Activated T-helper 2 cell treated with anti-CD3 and anti-CD28 coated beads, Interferon-gamma antibody, Interleukin-2, Interleukin-4, amounts not matched to agents 10 μg/mL and 5 μg/mL and 100 μg/mL, durations not matched to agents 14 hours and 24 hours and 36 hours (primary cell): Measurements from ENCODE around the gene CACNG3. TPM values are rescaled to one million over a fixed set of nuclear protein-coding genes. Genes with fewer than 3 reads are reported as not detected.
"Not testable (repeated sequence)": the region's sequence is repeated elsewhere in the genome, so short reads cannot be mapped to it uniquely, and the experiment has no call there.

Experiments
- DNase-seq: peaks from one replicate; pipeline ENCODE4 v3.0.0; 2021; ENCODE audit warnings: low spot score
- H3K27ac Mint-ChIP-seq: one replicate; pipeline ENCODE4 v1.8.0; 2021; ENCODE audit warnings: mixed read lengths
- H3K27me3 Mint-ChIP-seq: one replicate; pipeline ENCODE4 v1.8.0; 2021; ENCODE audit warnings: low read depth, mixed read lengths
- H3K36me3 Mint-ChIP-seq: one replicate; pipeline ENCODE4 v1.8.0; 2021; ENCODE audit warnings: low read depth, mixed read lengths
- H3K4me1 Mint-ChIP-seq: one replicate; pipeline ENCODE4 v1.8.0; 2021; ENCODE audit warnings: low read depth, mixed read lengths
- H3K4me3 Mint-ChIP-seq: one replicate; pipeline ENCODE4 v1.8.0; 2021; ENCODE audit warnings: low read depth, mild to moderate bottlenecking, moderate library complexity, mixed read lengths
- H3K9me3 Mint-ChIP-seq: one replicate; pipeline ENCODE4 v1.8.0; 2021; ENCODE audit warnings: mixed read lengths
- intact Hi-C: fragments of 100-400 bp; cut with micrococcal nuclease; formaldehyde crosslinking; loops from one replicate; pipeline ENCODE4 v1.15.1; 2023
- total RNA-seq: library from RNA; stranded (reverse); gene quantifications from 2 replicates; pipeline ENCODE4 v1.2.3, GENCODE V29; 2022

Gene CACNG3
- total RNA-seq: not detected in 2 replicates

DNA sequence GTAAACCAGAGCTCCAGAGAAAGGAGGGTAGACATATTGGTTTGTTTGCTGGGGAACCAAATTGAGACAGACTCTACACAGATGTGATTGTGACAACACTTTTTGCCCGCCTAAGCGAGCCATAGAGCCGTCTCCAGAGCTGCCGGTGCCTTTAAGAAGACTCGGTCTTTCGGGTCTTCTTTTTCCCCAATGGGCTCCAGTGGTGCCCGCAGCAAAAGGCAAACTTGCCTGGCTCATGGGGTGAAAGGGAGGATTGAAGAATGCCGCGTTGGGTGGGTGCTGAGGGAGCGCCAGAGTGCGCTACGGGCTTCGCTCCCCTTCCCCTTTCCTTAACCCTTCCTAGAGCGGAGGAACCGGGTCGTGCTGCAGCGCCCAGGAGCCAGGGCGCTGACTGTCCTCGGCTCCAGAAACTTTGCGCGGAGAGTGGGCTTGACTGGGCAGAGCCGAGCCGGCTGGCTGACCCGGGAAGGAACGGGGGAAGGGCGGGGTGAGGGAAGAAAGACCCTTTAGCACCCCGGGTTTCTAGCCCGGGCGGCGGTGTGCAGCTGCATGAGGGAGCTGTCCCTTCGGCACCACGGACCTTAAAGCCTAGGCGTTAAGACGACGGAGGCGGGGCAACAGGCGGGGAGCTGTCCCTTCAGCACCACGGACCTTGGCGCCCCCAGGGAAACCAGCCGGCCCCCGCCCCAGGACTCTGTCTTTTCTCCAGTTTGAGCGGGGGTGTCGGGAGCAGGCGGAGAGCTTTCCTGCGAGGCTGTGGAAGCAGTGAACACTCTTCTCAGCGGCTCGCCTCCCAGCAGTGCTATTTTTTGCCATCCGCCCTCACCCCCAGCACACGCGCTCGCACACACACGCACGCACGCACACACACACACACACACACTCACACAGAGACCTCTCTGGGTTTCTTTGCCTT, at the start of gene CACNG3:
Gene CACNG3, plus strand, starts transcription at position 880 of the 916 bp plus-strand sequence. CDS start 420 bp downstream, outside the sequence.
- Mint-ChIP-seq H3K36me3 (no peaks in the 10 kb centered on the region), H3K27me3 (peaks cover 38% of the 10 kb centered on the region), H3K4me1 (peaks cover 4% of the 10 kb centered on the region), H3K27ac (no peak within 1 kb of the TSS), H3K9me3 (no peaks in the 10 kb centered on the region), H3K4me3 (no peak within 1 kb of the TSS)
- intact Hi-C loops: loop anchor here (10.0 kb wide), 2 partner anchors 121 to 451 kb away; no protein-coding TSS in a partner anchor
- DNase-seq: peak; percentile 57

DNA sequence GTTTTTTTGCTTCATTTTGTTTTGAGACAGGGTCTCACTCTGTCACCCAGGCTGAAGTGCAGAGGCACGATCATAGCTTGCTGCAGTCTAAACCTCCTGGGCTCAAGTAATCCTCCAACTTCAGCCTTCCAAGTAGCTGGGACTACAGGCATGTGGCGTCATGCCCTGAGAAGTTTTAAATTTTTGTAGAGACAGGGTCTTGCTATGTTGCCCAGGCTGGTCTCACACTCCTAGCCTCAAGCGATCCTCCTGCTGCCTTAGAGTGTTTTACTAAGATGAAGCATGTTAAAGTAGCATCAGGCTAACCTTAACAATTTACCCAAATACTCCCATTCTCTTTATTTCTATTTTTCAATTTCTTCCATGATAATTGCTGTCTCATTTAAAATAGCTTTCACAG, 49.2 kb upstream of the CACNG3 start:
- intact Hi-C loops: no loop called here
- H3K27ac Mint-ChIP-seq: no peak overlapping the region
- no peaks in the 10 kb centered on the region for H3K27me3 Mint-ChIP-seq
- no peak overlapping the region for H3K4me3 Mint-ChIP-seq
- H3K9me3 Mint-ChIP-seq: no peaks in the 10 kb centered on the region
- peaks cover 4% of the 10 kb centered on the region for H3K4me1 Mint-ChIP-seq
- no peak for DNase-seq
- H3K36me3 Mint-ChIP-seq: peaks cover 22% of the 10 kb centered on the region

DNA sequence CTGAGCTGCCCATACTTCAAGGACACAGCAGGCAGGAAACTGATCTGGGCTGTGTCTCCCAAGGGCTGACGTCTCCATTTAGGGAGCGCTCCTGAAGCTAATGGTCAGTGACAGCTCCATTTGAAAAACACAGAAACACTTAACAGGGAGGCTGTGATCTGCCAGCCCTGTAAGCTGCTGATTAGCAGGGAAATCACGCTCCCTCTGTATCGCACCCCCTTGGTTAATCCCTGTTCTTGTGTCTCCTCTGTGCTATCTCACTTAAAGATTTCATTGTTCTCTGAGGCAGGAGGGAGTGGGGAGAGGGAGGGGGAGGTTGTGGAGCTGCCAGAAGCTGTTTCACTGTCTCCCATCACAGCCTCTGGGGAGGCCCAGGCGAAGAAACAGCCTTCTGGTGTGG, 47.4 kb upstream of the CACNG3 start:
- Mint-ChIP-seq H3K4me1 (no peaks in the 10 kb centered on the region), H3K27me3 (no peaks in the 10 kb centered on the region), H3K9me3 (no peaks in the 10 kb centered on the region), H3K36me3 (peaks cover 13% of the 10 kb centered on the region), H3K27ac (no peak overlapping the region), H3K4me3 (no peak overlapping the region)
- DNase-seq: no peak
- intact Hi-C loops: no loop called here

DNA sequence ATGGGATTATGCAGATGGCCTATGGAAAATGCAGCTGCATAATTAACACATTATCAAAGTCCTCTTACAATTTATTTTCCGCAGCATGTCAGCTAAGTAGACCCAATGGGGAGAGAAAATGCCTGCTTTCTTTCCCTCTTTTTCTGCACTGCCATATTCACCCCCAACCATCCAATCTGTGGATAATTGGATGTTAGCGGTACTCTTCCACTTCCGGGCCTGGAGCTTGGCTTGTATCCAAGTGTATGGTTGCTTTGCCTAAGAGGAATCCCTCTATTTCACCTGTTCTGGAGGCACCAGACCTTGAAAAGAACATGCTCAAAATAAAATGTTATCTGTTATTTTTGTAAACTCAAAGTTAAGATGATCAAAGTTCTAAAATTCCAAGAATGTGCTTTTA, 41.1 kb upstream of the CACNG3 start:
- intact Hi-C loops: no loop called here
- H3K27ac Mint-ChIP-seq: no peak overlapping the region
- no peak overlapping the region for H3K4me3 Mint-ChIP-seq
- DNase-seq: no peak
- H3K27me3 Mint-ChIP-seq: no peaks in the 10 kb centered on the region
- no peaks in the 10 kb centered on the region for H3K9me3 Mint-ChIP-seq
- no peaks in the 10 kb centered on the region for H3K4me1 Mint-ChIP-seq
- H3K36me3 Mint-ChIP-seq: peaks cover 28% of the 10 kb centered on the region

- H3K27me3 Mint-ChIP-seq: no peaks in the 10 kb centered on the region
- no peaks in the 10 kb centered on the region for H3K4me1 Mint-ChIP-seq
- H3K4me3 Mint-ChIP-seq: no peak overlapping the region
- DNase-seq: no peak
- H3K9me3 Mint-ChIP-seq: no peaks in the 10 kb centered on the region
- peaks cover 33% of the 10 kb centered on the region for H3K36me3 Mint-ChIP-seq
- intact Hi-C loops: no loop called here
- no peak overlapping the region for H3K27ac Mint-ChIP-seq
Measured at GRCh38 chr16:24216961-24217360, 39.2 kb upstream of the CACNG3 start.

DNA sequence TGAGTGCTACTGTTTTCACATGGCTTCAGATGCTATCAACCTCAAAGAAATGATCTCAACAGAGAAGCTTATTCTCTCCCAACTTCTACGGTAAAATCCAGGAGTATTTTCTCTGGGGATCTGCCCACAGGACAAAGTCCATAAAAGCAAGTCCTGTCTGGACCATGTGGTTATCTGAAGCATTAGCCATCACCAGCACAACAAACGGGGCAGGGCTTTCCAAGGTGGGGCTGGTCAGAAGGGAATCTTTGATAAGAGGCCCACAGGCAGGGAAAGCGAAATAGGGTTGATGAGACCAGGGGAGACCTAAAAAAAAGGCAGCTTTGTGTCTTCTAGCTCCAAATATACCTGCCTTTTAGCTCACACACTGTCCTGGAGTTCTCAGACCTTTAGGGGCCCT, 38.7 kb upstream of the CACNG3 start:
- Mint-ChIP-seq H3K27ac (no peak overlapping the region), H3K4me3 (no peak overlapping the region), H3K27me3 (no peaks in the 10 kb centered on the region), H3K36me3 (peaks cover 37% of the 10 kb centered on the region), H3K4me1 (no peaks in the 10 kb centered on the region), H3K9me3 (no peaks in the 10 kb centered on the region)
- intact Hi-C loops: no loop called here
- no peak for DNase-seq

DNA sequence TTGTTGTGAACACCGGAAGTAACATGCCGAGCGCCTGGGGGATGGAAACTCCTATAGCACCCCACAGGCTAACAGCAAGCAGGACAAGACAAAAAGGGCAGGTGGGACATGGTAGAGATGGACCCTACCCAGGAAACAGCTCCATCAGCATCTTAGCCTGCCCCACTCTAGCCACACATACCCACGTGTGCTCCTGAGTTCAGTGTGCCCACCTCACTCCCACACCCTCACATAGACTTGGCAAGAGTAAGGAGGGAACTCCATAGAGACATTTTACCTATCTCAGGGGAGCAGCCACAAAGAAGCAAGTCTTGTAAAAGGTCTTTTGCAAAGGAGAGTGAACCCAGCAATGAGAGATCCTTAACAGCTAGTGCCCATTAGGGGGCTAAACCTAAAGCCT, 37.8 kb upstream of the CACNG3 start:
- Mint-ChIP-seq H3K36me3 (peaks cover 37% of the 10 kb centered on the region), H3K4me3 (no peak overlapping the region), H3K9me3 (no peaks in the 10 kb centered on the region), H3K4me1 (no peaks in the 10 kb centered on the region), H3K27ac (no peak overlapping the region), H3K27me3 (no peaks in the 10 kb centered on the region)
- DNase-seq: no peak
- intact Hi-C loops: no loop called here

- no peaks in the 10 kb centered on the region for H3K27me3 Mint-ChIP-seq
- no peak overlapping the region for H3K4me3 Mint-ChIP-seq
- H3K9me3 Mint-ChIP-seq: no peaks in the 10 kb centered on the region
- H3K27ac Mint-ChIP-seq: no peak overlapping the region
- no peak for DNase-seq
- H3K4me1 Mint-ChIP-seq: no peaks in the 10 kb centered on the region
- intact Hi-C loops: no loop called here
- peaks cover 24% of the 10 kb centered on the region for H3K36me3 Mint-ChIP-seq
Measured at GRCh38 chr16:24221219-24221618, 34.9 kb upstream of the CACNG3 start.

DNA sequence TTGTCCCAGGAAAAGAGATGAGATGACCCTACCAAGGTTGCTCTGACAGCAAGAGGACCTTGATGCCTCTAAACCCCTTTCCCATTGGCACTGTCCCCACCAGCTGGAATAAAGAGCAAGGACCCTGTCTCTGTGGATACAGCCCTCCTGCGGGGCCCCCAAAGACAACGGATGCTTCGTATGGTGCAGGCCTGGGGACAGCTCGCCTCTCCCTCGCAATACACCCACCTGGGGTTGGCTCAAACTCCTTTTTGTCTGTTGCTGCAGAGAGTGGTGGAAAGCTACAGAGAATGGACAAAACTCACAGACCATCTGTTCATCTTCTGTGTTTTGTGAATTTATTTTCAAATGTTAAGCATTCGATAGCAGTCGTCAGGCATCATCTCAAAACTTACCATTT, 27.6 kb upstream of the CACNG3 start:
- DNase-seq: no peak
- H3K27me3 Mint-ChIP-seq: no peaks in the 10 kb centered on the region
- intact Hi-C loops: loop anchor here (5.0 kb wide), 1 partner anchor 36 kb away; no protein-coding TSS in a partner anchor
- H3K27ac Mint-ChIP-seq: no peak overlapping the region
- no peaks in the 10 kb centered on the region for H3K36me3 Mint-ChIP-seq
- H3K4me1 Mint-ChIP-seq: no peaks in the 10 kb centered on the region
- H3K4me3 Mint-ChIP-seq: no peak overlapping the region
- no peaks in the 10 kb centered on the region for H3K9me3 Mint-ChIP-seq

DNA sequence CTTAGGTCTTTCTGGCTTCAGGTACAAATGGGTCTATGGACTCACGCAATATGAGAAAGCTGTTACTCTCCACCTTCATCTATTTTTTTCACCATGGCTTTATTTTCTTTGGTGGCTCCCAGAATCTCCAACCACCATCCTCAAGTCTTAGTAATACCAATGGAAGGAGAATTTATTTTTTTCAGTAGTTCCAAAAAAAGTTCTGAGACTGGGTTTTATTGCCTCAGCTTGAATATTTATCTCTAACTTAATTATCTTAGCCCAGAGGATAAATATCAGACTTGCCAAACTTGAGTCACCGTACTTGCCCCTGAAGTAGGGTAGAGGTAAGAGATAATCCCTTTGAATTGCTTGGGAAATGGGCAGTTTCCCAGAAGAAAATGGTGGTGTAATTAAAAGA, 23.2 kb upstream of the CACNG3 start:
- Mint-ChIP-seq H3K36me3 (no peaks in the 10 kb centered on the region), H3K4me3 (no peak overlapping the region), H3K9me3 (no peaks in the 10 kb centered on the region), H3K27ac (no peak overlapping the region), H3K27me3 (no peaks in the 10 kb centered on the region), H3K4me1 (no peaks in the 10 kb centered on the region)
- intact Hi-C loops: no loop called here
- DNase-seq: no peak

DNA sequence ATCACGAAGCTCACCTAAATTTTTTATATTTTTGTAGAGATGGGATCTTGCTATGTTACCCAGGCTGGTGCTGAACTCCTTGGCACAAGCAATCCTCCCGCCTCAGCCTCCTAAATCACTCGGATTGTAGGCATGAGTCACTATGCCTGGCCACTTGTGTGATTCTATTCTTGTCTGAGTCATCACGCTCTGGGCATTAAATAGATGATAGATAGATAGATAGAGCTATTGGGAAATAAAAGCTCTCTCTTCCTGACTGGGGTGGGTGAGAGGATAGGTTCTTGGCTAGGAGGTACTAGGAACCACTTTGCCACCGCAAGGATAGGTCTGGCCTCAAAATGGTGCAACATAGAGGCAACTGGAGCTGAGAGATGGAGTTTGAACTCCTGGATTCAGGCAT, 21.4 kb upstream of the CACNG3 start:
- DNase-seq: no peak
- Mint-ChIP-seq H3K9me3 (peaks cover 14% of the 10 kb centered on the region), H3K4me3 (no peak overlapping the region), H3K36me3 (peaks cover 5% of the 10 kb centered on the region), H3K27me3 (peaks cover 2% of the 10 kb centered on the region), H3K27ac (no peak overlapping the region), H3K4me1 (peaks cover 3% of the 10 kb centered on the region)
- intact Hi-C loops: no loop called here

DNA sequence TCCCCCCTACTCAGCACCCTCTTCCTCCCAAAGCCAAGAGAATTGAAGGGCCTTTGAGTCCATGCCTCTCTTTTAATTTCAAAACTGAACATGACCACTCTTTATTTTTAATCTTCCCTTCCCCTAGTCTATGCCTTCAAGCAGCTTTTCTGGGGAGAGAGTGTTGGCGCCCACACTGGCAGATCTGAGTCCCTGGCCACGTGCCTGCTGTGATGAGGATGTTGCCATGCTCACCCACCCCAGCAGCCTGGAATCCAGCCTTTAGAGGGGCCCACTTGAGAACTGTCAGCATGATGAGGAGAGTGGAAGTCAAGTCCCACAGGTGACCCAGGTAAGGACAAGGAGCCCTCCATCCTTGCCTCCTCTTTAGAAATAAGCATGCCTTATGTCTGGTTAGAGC, 20.3 kb upstream of the CACNG3 start:
- no peak for DNase-seq
- no peak overlapping the region for H3K4me3 Mint-ChIP-seq
- peaks cover 4% of the 10 kb centered on the region for H3K27me3 Mint-ChIP-seq
- intact Hi-C loops: no loop called here
- H3K27ac Mint-ChIP-seq: no peak overlapping the region
- H3K4me1 Mint-ChIP-seq: peaks cover 3% of the 10 kb centered on the region
- peaks cover 14% of the 10 kb centered on the region for H3K9me3 Mint-ChIP-seq
- H3K36me3 Mint-ChIP-seq: peaks cover 5% of the 10 kb centered on the region

GRCh38 chr16:24238846-24239245, 17.3 kb upstream of the CACNG3 start:
- intact Hi-C loops, H3K36me3 Mint-ChIP-seq, H3K27me3 Mint-ChIP-seq, H3K27ac Mint-ChIP-seq, DNase-seq, H3K4me1 Mint-ChIP-seq, H3K4me3 Mint-ChIP-seq: not testable (repeated sequence)
- H3K9me3 Mint-ChIP-seq: peaks cover 14% of the 10 kb centered on the region
